Parathyroid adenoma (tissue), 2 donors: ENCODE results near the gene CKMT2.

ENCODE experiments used
- H2AFZ ChIP-seq: fragments of 300-600 bp; sonication (generic); one replicate; pipeline ENCODE4 v1.7.0; 2017; ENCODE audit warnings: antibody characterized with exemption, mild to moderate bottlenecking
- H3K27ac ChIP-seq: fragments of 300-600 bp; sonication (generic); one replicate; pipeline ENCODE4 v1.7.0; 2017
- H3K27me3 ChIP-seq: fragments of 300-600 bp; sonication (generic); one replicate; pipeline ENCODE4 v1.7.0; 2017; ENCODE audit warnings: low read length; ENCODE audit not compliant: control insufficient read depth, insufficient read depth
- H3K36me3 ChIP-seq: fragments of 300-600 bp; sonication (generic); one replicate; pipeline ENCODE4 v1.7.0; 2017; ENCODE audit warnings: low read length; ENCODE audit not compliant: control insufficient read depth, insufficient read depth
- H3K4me1 ChIP-seq: fragments of 300-600 bp; sonication (generic); one replicate; pipeline ENCODE4 v1.7.0; 2017; ENCODE audit warnings: control low read depth
- H3K4me2 ChIP-seq: fragments of 300-600 bp; sonication (generic); one replicate; pipeline ENCODE4 v1.7.0; 2017; ENCODE audit warnings: low read length
- H3K4me3 ChIP-seq: fragments of 300-600 bp; sonication (generic); one replicate; pipeline ENCODE4 v1.7.0; 2017; ENCODE audit warnings: low read depth, low read length
- H3K79me2 ChIP-seq: fragments of 300-600 bp; sonication (generic); one replicate; pipeline ENCODE4 v1.7.0; 2017; ENCODE audit warnings: control low read depth
- H3K9ac ChIP-seq: fragments of 300-600 bp; sonication (generic); one replicate; pipeline ENCODE4 v1.7.0; 2017; ENCODE audit warnings: mild to moderate bottlenecking
- H3K9me3 ChIP-seq: fragments of 300-600 bp; sonication (generic); one replicate; pipeline ENCODE4 v1.7.0; 2017; ENCODE audit warnings: low read length; ENCODE audit not compliant: control insufficient read depth
- TF ChIP-seq, protein P1 (sequence below): fragments of 300-600 bp; sonication (generic); IDR thresholded peaks from one replicate; pipeline ENCODE4 v1.7.0; 2017; ENCODE audit warnings: antibody characterized with exemption, mild to moderate bottlenecking
- donor health status: primary hyperparathyroidism.

CKMT2 gene

DNA sequence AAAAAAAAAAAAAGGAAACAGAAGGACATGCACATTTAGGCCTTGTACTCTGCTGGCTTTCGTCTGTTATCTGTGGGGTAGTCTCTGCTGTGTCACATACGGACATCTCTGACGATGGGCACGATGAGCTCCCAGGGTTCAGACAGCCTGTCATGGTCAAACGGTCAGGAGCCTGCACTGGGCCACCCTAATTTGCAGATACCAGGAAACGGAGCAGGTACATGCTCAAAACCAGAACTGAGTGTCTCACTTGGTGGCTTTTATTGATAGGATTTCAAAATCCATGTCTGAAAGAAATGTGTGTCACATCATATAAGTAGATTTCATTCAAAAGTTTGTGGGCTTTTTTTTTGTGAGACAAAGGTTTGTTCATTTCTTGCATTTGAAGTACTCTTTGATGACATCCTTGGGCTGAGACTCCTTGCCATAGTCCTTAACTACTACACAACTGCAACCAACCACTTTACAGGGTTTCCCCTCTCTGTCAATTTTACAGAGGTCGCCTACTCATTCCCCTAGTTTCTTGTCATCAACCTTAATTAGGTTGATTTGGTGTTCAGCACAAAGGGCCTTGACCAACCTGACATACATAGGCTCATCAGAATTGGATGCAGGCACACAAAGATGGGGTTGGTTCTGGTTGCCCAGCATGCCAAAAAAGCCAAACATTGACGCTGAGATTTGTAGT is 9.0 kb downstream of the CKMT2 start:
- H3K27ac ChIP-seq = no peak overlapping the region

DNA sequence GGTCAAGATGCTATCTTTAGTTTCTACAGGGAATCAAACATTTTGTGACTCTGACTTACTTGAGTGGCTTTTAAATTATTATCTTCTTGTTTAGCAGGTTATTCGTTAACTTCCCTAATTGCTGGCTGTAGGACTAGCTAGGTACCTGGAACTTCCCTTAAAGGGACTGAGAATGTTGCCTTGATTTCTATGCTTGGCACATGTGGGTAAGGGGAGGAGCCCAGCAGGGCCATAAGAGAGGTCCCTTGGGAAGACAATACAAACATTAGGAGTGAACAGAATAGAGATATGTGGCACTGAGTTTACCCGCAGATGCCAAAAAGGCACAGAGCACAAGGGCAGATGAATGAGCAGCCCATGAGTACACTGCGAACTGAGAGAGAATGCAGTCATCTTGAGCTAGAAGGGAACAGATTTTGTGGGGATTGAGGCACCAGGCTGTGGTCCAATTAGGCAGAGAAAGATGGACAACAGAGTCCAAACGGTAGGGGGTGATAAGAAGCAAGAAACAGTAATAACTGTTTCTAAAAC is 9.8 kb downstream of the CKMT2 start:
- no peak overlapping the region for H3K9ac ChIP-seq
- peaks cover 4% of the 10 kb centered on the region for H3K79me2 ChIP-seq
- TF ChIP-seq, protein P1, sequence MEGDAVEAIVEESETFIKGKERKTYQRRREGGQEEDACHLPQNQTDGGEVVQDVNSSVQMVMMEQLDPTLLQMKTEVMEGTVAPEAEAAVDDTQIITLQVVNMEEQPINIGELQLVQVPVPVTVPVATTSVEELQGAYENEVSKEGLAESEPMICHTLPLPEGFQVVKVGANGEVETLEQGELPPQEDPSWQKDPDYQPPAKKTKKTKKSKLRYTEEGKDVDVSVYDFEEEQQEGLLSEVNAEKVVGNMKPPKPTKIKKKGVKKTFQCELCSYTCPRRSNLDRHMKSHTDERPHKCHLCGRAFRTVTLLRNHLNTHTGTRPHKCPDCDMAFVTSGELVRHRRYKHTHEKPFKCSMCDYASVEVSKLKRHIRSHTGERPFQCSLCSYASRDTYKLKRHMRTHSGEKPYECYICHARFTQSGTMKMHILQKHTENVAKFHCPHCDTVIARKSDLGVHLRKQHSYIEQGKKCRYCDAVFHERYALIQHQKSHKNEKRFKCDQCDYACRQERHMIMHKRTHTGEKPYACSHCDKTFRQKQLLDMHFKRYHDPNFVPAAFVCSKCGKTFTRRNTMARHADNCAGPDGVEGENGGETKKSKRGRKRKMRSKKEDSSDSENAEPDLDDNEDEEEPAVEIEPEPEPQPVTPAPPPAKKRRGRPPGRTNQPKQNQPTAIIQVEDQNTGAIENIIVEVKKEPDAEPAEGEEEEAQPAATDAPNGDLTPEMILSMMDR = no peak
- H3K4me2 ChIP-seq = no peak overlapping the region
- no peak overlapping the region for H3K4me3 ChIP-seq
- H3K27ac ChIP-seq = no peak overlapping the region
- H3K36me3 ChIP-seq = no peaks in the 10 kb centered on the region
- no peaks in the 10 kb centered on the region for H3K27me3 ChIP-seq
- H3K9me3 ChIP-seq = no peaks in the 10 kb centered on the region
- H2AFZ ChIP-seq = no peak overlapping the region
- peaks cover 4% of the 10 kb centered on the region for H3K4me1 ChIP-seq

More for the DNA sequence above, 9.0 kb downstream of the CKMT2 start:
- TF ChIP-seq, protein P1 = no peak
- Histone ChIP-seq H3K9me3 (no peaks in the 10 kb centered on the region), H3K9ac (no peak overlapping the region), H3K4me3 (no peak overlapping the region), H3K4me2 (no peak overlapping the region), H3K79me2 (peaks cover 4% of the 10 kb centered on the region), H3K36me3 (no peaks in the 10 kb centered on the region), H2AFZ (no peak overlapping the region), H3K4me1 (peaks cover 4% of the 10 kb centered on the region), H3K27me3 (no peaks in the 10 kb centered on the region)

DNA sequence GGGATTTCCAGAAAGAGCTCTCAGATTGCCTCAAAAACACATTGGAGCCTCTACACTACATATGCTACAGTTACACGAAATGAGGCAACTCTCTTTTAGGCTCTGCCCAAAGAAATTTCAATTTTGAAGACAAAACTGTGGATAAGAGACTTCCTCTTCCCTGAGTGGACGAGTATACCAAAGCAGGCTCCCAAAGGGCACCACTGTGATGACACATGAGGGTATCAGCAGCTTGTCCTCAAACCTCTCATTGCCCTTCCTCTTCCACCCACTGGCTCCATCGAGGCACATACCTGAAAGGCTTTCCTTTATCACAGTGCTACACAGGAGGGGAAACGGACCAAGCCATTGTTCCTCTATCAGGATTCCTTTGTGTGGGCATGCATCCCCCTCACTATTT is 11.3 kb downstream of the CKMT2 start:
- TF ChIP-seq, protein P1 = no peak
- no peak overlapping the region for H3K4me3 ChIP-seq
- H3K4me2 ChIP-seq = no peak overlapping the region
- H3K27me3 ChIP-seq = no peaks in the 10 kb centered on the region
- H3K27ac ChIP-seq = no peak overlapping the region
- no peaks in the 10 kb centered on the region for H3K36me3 ChIP-seq
- H3K9me3 ChIP-seq = no peaks in the 10 kb centered on the region
- H3K4me1 ChIP-seq = peaks cover 4% of the 10 kb centered on the region
- H3K9ac ChIP-seq = no peak overlapping the region
- no peak overlapping the region for H2AFZ ChIP-seq
- peaks cover 2% of the 10 kb centered on the region for H3K79me2 ChIP-seq

DNA sequence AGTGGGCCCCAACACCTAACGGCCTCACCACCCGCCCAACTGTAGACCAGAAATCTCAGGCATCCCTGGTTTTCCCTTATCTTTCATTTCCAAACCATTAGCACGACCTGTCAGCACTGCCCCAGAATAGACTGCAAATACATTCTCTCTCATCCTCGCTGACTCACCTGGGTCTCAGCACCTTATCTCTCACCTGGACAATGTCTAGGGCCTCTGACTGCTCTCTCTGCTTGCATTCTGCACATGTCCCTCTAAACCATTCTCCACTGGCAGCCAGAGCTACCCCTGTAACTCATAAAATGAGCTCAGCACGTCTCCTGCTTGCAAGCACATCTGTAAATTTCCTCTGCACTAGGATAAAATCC is 12.7 kb downstream of the CKMT2 start:
- Histone ChIP-seq H3K27me3 (no peaks in the 10 kb centered on the region), H3K27ac (no peak overlapping the region), H3K9me3 (no peaks in the 10 kb centered on the region), H3K9ac (no peak overlapping the region), H3K4me1 (peaks cover 4% of the 10 kb centered on the region), H3K36me3 (no peaks in the 10 kb centered on the region), H3K4me3 (no peak overlapping the region), H3K4me2 (no peak overlapping the region), H2AFZ (no peak overlapping the region), H3K79me2 (no peaks in the 10 kb centered on the region)
- TF ChIP-seq, protein P1 = no peak

DNA sequence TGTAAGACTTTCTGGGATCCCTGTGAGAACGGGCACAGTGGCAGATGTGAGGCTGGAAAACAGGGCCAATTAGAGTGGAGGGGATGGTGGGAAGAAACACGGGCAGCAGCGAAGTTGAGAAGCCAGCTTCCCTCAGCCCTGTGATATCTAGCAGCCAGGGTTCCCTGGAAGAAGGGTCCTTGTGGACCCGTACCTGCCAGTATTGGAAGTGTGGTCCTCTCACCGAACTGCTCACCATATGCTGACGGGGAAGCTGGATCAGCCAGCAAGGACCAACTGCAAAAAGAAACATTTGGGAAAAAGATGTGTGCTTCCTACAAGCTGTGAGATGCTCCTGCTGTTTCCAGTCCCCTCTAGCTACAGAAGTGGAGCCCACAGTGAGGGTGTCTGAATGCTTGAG is 13.6 kb downstream of the CKMT2 start:
- H3K9me3 ChIP-seq = no peaks in the 10 kb centered on the region
- H3K27me3 ChIP-seq = no peaks in the 10 kb centered on the region
- no peaks in the 10 kb centered on the region for H3K36me3 ChIP-seq
- no peaks in the 10 kb centered on the region for H3K79me2 ChIP-seq
- TF ChIP-seq, protein P1 = no peak
- no peak overlapping the region for H3K4me2 ChIP-seq
- H3K4me1 ChIP-seq = peaks cover 4% of the 10 kb centered on the region
- no peak overlapping the region for H3K4me3 ChIP-seq
- H2AFZ ChIP-seq = no peak overlapping the region
- no peak overlapping the region for H3K9ac ChIP-seq
- H3K27ac ChIP-seq = no peak overlapping the region
